ENCODE results near the gene GSTA4.
"Not testable (repeated sequence)": the region's sequence is repeated elsewhere in the genome, so short reads cannot be mapped to it uniquely, and the experiment has no call there.

Gene GSTA4

GRCh38 chr6:52976591-52977035 lies 18.5 kb downstream of the GSTA4 start:
- Mint-ChIP-seq H3K4me3 (no peak overlapping the region), H3K4me1 (peaks cover 16% of the 10 kb centered on the region), H3K27ac (no peak overlapping the region), H3K36me3 (no peaks in the 10 kb centered on the region), H3K9me3 (no peaks in the 10 kb centered on the region), H3K27me3 (no peaks in the 10 kb centered on the region)
- DNase-seq (ENCODE audit: low spot score in 2 of 2): no peak
- ATAC-seq (ENCODE audit: low read depth): peak; percentile 58

DNA sequence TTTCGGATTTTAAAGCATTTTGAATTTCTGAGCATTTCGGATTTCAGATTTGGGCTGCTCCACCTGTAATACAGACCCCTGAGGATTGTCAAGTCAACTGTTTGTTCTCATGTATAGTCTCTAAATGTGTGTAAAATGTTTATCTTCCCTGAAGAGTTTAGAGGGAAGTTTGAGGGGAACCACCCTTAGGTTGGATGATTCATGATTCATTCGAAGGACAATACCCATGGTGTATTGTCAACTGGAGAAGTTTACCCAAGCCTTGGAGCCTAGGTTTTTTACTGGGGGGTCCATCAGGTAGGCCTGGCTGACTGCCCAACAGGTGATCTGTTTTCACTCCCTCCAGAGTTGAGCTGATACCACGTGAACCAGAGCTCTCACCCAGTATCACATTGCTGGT lies 18.9 kb downstream of the GSTA4 start:
- H3K9me3 Mint-ChIP-seq: no peaks in the 10 kb centered on the region
- no peak for DNase-seq (ENCODE audit: low spot score in 2 of 2)
- no peak overlapping the region for H3K4me3 Mint-ChIP-seq

DNA sequence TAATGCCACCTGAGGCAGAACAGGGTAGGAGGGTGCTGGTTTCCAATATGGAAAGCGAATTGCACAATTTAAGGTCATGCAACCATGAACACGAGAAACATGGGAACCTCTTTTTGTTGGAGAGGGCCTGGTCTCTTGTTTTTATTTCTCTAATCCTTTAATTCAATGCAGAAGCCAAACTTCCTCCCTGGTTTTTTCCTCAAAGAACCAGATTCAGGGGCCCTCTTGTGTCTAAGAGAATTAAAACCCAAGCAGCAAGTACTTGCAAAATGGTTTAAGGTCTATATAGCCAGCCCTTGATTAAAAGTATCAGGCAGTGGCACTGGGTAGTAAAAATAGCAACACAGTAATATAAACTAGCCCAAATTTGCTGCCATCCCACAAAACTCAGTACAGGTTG lies 19.5 kb downstream of the GSTA4 start:
- Mint-ChIP-seq H3K4me3 (no peak overlapping the region), H3K4me1 (peaks cover 16% of the 10 kb centered on the region), H3K9me3 (no peaks in the 10 kb centered on the region), H3K27ac (no peak overlapping the region), H3K27me3 (no peaks in the 10 kb centered on the region), H3K36me3 (no peaks in the 10 kb centered on the region)
- ATAC-seq (ENCODE audit: low read depth): no peak
- DNase-seq (ENCODE audit: low spot score in 2 of 2): no peak

More for the DNA sequence above, 18.9 kb downstream of the GSTA4 start:
- H3K36me3 Mint-ChIP-seq: no peaks in the 10 kb centered on the region
- peaks cover 16% of the 10 kb centered on the region for H3K4me1 Mint-ChIP-seq
- no peak overlapping the region for H3K27ac Mint-ChIP-seq
- no peaks in the 10 kb centered on the region for H3K27me3 Mint-ChIP-seq
- ATAC-seq (ENCODE audit: low read depth): no peak

DNA sequence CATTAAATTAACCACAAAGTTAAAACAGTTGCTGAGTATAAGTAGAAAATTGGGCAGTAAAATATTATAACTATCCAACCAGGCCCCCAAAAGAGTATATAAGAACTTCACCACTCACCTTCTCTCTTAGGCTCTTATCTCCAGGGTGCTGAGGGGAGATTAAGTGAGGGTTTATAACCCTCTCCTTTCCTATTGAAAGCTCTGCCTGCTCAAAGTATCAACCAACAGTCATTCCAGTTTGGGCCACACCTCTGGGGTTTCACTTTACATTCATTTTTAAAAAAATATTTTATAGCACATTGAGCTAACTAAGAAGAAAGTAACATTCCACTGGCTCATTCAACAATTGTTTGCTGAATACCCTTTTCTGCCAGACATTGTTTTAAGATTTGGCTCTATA lies 22.1 kb downstream of the GSTA4 start:
- peaks cover 16% of the 10 kb centered on the region for H3K4me1 Mint-ChIP-seq
- no peaks in the 10 kb centered on the region for H3K36me3 Mint-ChIP-seq
- ATAC-seq (ENCODE audit: low read depth) (no peak), DNase-seq (ENCODE audit: low spot score in 2 of 2) (no peak)
- no peaks in the 10 kb centered on the region for H3K9me3 Mint-ChIP-seq
- no peak overlapping the region for H3K27ac Mint-ChIP-seq
- H3K4me3 Mint-ChIP-seq: no peak overlapping the region
- no peaks in the 10 kb centered on the region for H3K27me3 Mint-ChIP-seq

DNA sequence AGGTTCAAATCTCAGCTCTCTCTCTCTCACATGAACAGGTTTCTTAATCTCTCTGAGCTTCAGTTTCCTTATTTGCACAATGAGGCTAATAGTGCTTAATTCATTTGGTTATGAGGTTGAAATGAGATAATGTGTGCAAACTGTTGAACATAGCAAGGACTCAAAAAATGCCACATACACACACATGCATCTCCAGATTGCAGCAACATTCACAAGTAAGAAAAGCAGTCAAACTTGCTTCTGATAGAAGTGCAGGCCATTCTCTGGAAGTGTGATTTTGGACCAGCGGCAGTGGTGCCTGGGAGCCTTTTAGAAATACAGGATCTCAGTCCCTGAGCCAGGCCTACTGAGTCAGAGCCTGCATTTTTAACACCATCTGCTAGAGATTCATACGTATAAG lies 25.7 kb downstream of the GSTA4 start:
- ATAC-seq (ENCODE audit: low read depth) (no peak), DNase-seq (ENCODE audit: low spot score in 2 of 2) (no peak)
- no peaks in the 10 kb centered on the region for H3K36me3 Mint-ChIP-seq
- H3K4me3 Mint-ChIP-seq: no peak overlapping the region
- H3K4me1 Mint-ChIP-seq: peaks cover 2% of the 10 kb centered on the region
- no peaks in the 10 kb centered on the region for H3K9me3 Mint-ChIP-seq
- H3K27ac Mint-ChIP-seq: no peak overlapping the region
- H3K27me3 Mint-ChIP-seq: peaks cover 4% of the 10 kb centered on the region

- ATAC-seq (ENCODE audit: low read depth) (no peak), DNase-seq (ENCODE audit: low spot score in 2 of 2) (no peak)
- Mint-ChIP-seq H3K9me3 (no peaks in the 10 kb centered on the region), H3K4me1 (no peaks in the 10 kb centered on the region), H3K36me3 (no peaks in the 10 kb centered on the region), H3K27me3 (peaks cover 7% of the 10 kb centered on the region), H3K4me3 (no peak overlapping the region), H3K27ac (no peak overlapping the region)
Measured at GRCh38 chr6:52966101-52966500, 29.0 kb downstream of the GSTA4 start.

DNA sequence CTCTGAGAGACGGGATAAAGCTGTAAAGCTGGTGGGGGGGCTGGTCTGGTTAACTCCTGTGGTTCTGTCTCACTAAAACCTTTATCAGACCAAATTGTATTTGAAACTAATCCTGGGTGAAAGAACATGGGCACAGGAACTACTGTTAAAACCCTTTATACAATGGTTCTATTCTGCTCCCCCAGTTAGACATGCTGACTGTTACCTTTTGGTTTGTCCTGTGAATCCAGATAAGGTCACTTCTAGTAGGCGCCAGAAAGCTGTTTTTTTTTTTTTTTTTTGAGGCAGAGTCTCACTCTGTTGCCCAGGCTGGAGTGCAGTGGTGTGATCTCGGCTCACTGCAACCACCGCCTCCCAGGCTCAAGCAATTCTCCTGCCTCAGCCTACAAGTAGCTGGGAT lies 29.7 kb downstream of the GSTA4 start:
- Mint-ChIP-seq H3K9me3 (no peaks in the 10 kb centered on the region), H3K27ac (no peak overlapping the region), H3K27me3 (peaks cover 7% of the 10 kb centered on the region), H3K4me1 (no peaks in the 10 kb centered on the region), H3K36me3 (no peaks in the 10 kb centered on the region), H3K4me3 (no peak overlapping the region)
- ATAC-seq (ENCODE audit: low read depth) (no peak), DNase-seq (ENCODE audit: low spot score in 2 of 2) (no peak)

DNA sequence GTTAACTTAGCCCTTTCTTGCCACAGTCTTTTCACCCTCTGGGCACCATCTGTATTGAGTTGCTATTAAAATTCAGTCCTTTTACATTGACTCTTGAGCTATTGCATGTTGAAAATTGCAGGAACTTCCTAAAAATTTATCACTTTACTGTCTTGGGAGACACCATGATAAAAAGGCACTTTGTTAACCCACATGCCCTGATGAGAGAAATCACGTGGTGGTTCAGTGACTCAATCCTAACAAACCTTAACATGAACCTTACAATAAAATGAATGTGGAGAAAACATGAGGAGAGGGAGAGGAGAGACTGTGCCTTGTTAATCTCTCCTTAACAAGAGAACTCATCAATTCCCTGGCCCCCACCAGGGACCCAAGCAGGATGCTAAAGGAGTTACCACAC lies 30.8 kb downstream of the GSTA4 start:
- H3K4me3 Mint-ChIP-seq: no peak overlapping the region
- no peaks in the 10 kb centered on the region for H3K9me3 Mint-ChIP-seq

DNA sequence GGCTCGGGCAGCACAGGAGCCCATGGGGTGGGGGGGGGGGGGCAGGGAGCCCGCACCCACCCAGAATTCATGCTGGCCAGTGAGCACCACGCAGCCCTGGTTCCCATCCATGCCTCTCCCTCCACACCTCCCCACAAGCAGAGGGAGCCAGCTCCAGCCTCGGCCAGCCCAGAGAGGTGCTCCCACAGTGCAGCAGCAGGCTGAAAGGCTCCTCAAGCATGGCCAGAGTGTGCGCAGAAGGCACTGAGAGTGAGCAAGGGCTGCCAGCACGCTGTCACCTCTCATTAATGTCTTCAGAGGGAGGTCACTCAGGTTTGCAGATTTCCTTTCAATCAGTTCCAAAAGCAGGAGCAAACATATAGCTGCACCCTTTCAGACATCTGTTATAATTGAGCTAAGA lies 32.4 kb downstream of the GSTA4 start:
- ATAC-seq (ENCODE audit: low read depth) (no peak), DNase-seq (ENCODE audit: low spot score in 2 of 2) (no peak)
- H3K9me3 Mint-ChIP-seq: no peaks in the 10 kb centered on the region

More for the DNA sequence above, 30.8 kb downstream of the GSTA4 start:
- ATAC-seq (ENCODE audit: low read depth): no peak
- Mint-ChIP-seq H3K27ac (no peak overlapping the region), H3K36me3 (no peaks in the 10 kb centered on the region), H3K4me1 (no peaks in the 10 kb centered on the region), H3K27me3 (peaks cover 7% of the 10 kb centered on the region)
- no peak for DNase-seq (ENCODE audit: low spot score in 2 of 2)

GRCh38 chr6:52961022-52961421 lies 34.1 kb downstream of the GSTA4 start:
- H3K36me3 Mint-ChIP-seq; H3K27ac Mint-ChIP-seq; H3K4me1 Mint-ChIP-seq; DNase-seq (ENCODE audit: low spot score in 2 of 2); ATAC-seq (ENCODE audit: low read depth); H3K27me3 Mint-ChIP-seq; H3K4me3 Mint-ChIP-seq; H3K9me3 Mint-ChIP-seq: not testable (repeated sequence)

More for the DNA sequence above, 32.4 kb downstream of the GSTA4 start:
- Mint-ChIP-seq H3K36me3 (no peaks in the 10 kb centered on the region), H3K4me1 (no peaks in the 10 kb centered on the region), H3K27me3 (peaks cover 7% of the 10 kb centered on the region), H3K4me3 (no peak overlapping the region), H3K27ac (no peak overlapping the region)

GRCh38 chr6:52960211-52960610 lies 34.9 kb downstream of the GSTA4 start:
- DNase-seq (ENCODE audit: low spot score in 2 of 2); H3K27ac Mint-ChIP-seq; H3K27me3 Mint-ChIP-seq; H3K9me3 Mint-ChIP-seq; H3K4me1 Mint-ChIP-seq; H3K4me3 Mint-ChIP-seq; ATAC-seq (ENCODE audit: low read depth); H3K36me3 Mint-ChIP-seq: not testable (repeated sequence)

GRCh38 chr6:52958546-52959255 lies 36.4 kb downstream of the GSTA4 start:
- H3K9me3 Mint-ChIP-seq: no peaks in the 10 kb centered on the region
- H3K27ac Mint-ChIP-seq: no peak overlapping the region
- H3K36me3 Mint-ChIP-seq: no peaks in the 10 kb centered on the region
- DNase-seq (ENCODE audit: low spot score in 2 of 2) (no peak), ATAC-seq (ENCODE audit: low read depth) (no peak)
- peaks cover 6% of the 10 kb centered on the region for H3K27me3 Mint-ChIP-seq
- no peaks in the 10 kb centered on the region for H3K4me1 Mint-ChIP-seq
- H3K4me3 Mint-ChIP-seq: no peak overlapping the region

- H3K27me3 Mint-ChIP-seq: peaks cover 2% of the 10 kb centered on the region
- no peak for DNase-seq (ENCODE audit: low spot score in 2 of 2)
- H3K4me1 Mint-ChIP-seq: no peaks in the 10 kb centered on the region
- H3K27ac Mint-ChIP-seq: no peak overlapping the region
- no peaks in the 10 kb centered on the region for H3K36me3 Mint-ChIP-seq
- no peak overlapping the region for H3K4me3 Mint-ChIP-seq
- no peaks in the 10 kb centered on the region for H3K9me3 Mint-ChIP-seq
- no peak for ATAC-seq (ENCODE audit: low read depth)
Measured at GRCh38 chr6:52955871-52956270, 39.2 kb downstream of the GSTA4 start.

DNA sequence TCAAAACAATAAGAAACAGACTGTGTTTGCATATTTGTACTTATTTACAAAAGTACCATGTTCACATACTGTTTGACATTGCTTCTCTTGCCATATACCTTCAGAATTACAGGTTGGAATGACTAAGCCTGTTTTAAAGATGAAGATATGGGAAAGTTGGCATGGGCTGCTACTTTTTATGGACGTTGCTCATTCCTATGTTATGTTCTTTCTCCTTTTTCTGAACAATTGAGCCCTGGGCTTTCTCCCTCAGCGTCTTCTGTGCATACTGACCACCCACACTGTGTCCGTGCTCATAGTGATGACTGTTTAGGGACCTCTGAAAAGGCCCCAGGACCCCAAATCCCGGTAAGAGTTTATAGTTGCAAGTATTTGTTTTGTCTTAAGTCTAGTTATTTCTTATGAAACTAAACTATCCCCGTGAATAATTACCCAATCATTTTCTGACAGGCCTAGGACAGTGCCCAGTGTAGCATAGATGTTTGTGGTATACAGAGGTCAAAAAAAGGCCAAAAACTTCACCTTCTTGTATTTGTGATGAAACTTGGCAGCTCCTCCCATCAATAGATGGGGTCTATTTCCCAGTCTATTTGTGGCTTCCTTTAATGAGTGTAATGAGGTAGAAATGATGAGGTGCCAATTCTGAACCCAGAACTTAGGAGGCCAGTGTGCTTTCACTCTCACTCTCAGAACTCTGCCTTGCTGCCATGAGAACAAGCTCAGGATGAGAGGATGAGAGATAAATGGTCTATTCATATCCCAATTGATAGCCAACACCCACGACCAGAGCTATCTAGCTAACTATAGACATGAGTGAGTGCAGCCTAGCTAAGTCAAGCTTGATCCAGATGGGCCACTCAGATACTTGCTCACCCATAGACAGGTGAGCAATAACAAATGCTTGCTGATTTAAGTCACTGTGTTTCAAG lies 40.9 kb downstream of the GSTA4 start:
- peaks cover 2% of the 10 kb centered on the region for H3K27me3 Mint-ChIP-seq
- no peak overlapping the region for H3K27ac Mint-ChIP-seq
- no peak overlapping the region for H3K4me3 Mint-ChIP-seq
- H3K4me1 Mint-ChIP-seq: no peaks in the 10 kb centered on the region
- no peaks in the 10 kb centered on the region for H3K9me3 Mint-ChIP-seq
- ATAC-seq (ENCODE audit: low read depth): no peak
- no peak for DNase-seq (ENCODE audit: low spot score in 2 of 2)
- no peaks in the 10 kb centered on the region for H3K36me3 Mint-ChIP-seq
